ENCODE results near the gene CSKMT.
"Not testable (repeated sequence)": the region's sequence is repeated elsewhere in the genome, so short reads cannot be mapped to it uniquely, and the experiment has no call there.

Gene CSKMT

GRCh38 chr11:62656796-62657429 is 8.2 kb upstream of the CSKMT start:
- DNase-seq = no peak

DNA sequence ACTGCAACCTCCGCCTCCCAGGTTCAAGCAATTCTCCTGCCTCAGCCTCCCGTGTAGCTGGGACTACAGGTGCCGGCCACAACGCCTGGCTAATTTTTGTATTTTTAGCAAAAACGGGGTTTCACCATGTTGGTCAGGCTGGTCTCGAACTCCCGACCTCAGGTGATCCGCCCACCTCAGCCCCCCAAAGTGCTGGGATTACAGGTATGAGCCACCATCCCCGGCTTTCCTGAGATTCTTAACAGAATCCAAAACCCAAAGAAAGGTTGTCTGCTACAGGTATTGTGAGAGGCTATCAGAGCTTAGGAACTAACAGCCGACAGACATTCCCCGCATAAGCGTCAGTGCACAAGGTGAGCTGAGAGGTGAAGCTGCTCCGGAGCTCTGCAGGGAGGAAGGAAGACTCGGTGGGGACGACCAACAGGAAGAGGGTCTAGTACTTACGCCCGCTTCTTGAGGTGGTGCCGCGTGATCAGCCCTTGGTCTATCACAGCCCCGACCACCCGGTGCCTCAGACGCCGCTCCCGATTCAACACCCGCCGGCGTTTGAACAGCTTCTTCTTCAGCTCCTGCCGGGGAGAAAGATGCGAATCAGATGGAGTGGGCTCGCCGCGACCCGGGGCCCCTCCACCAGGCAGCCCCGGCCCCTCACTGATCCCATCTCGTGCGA is 572 bp upstream of the CSKMT start:
- DNase-seq = no peak

- DNase-seq = peak; percentile 66
These were observed 617 bp downstream of the CSKMT start for GRCh38 chr11:62665599-62666258.

DNA sequence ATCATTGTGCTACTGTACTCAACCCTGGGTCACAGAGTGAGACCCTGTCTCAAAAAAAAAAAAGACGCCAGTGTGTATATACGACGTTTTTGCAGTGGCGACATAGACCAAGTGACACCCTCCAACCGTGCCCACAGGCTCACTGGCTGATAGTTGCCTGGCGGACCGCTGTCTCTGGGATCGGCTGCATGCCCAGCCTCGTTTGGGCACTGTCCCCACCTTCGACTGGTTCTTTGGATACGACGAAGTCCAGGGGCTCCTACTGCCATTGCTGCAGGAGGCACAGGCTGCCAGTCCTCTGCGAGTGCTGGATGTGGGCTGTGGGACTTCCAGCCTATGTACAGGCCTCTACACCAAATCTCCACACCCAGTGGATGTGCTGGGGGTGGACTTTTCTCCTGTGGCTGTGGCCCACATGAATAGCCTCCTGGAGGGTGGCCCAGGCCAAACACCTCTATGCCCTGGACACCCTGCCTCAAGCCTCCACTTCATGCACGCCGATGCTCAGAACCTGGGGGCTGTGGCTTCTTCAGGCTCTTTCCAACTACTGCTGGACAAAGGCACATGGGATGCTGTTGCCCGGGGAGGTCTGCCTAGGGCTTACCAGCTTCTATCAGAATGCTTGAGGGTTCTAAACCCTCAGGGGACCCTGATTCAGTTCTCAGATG is 1.3 kb downstream of the CSKMT start:
- no peak for DNase-seq

- no peak for DNase-seq
These were observed 2.3 kb downstream of the CSKMT start for GRCh38 chr11:62667460-62667859.

DNA sequence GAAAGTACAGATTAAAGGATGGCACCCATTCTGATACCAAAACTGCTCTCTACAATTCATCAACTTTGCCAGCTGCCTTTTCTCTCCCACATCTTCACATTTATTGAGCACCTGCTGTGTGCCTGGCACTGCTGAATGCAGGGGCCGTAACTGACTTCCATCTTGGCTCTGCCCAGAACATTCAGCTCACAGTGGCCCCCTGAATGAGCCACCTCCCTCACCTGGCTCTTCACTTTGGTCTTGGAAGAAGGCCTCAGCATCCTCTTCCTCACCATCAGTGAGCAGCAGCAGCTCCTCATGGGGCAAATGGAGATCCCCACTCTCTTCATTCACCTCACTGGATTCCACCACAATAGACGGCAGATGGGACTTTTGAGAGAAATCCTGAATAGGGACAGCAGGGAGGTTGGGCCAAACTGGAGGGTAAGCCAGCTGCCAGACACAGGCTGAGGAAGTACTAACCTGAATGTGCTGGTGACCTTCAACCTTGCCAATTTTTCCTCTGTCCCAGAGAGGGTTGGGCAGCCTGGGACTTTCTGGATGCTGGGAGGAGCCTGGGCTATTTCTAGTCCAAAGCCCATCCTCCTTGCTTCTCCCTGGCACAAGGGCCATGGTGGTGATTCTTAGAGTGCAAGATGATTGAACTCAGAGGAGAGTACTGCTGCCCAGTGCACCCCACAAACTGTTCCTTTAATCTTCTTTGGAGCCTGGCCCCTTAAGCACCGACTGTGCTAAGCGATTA is 4.5 kb downstream of the CSKMT start:
- no peak for DNase-seq

- no peak for DNase-seq
These were observed 6.1 kb downstream of the CSKMT start for GRCh38 chr11:62671236-62671607.

- DNase-seq = peak; percentile 84
These were observed 6.7 kb downstream of the CSKMT start, which contains the start of the genes LBHD1 and UQCC3 for GRCh38 chr11:62671608-62672389. Gene LBHD1 (minus strand): TSS chr11:62672267. CDS start chr11:62670031, 2,236 bp downstream. Gene UQCC3 (plus strand): TSS chr11:62671673. CDS start chr11:62671746, 73 bp downstream.

DNA sequence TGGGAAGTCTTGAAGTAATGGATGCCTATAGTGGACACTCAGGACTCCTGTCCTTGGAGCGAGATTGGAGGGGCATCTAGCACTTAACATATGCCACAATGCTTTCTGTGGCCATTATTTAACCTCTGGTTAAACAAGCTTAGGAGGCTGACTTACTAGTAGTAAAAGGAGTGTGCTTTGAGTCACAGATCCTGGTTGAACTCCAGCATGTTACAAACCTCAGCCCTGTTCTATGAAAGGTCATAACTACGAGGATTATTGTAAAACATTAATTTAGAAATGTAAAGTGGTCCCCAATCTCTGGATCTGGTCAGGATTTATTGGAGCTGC is 8.0 kb downstream of the CSKMT start:
- no peak for DNase-seq

DNA sequence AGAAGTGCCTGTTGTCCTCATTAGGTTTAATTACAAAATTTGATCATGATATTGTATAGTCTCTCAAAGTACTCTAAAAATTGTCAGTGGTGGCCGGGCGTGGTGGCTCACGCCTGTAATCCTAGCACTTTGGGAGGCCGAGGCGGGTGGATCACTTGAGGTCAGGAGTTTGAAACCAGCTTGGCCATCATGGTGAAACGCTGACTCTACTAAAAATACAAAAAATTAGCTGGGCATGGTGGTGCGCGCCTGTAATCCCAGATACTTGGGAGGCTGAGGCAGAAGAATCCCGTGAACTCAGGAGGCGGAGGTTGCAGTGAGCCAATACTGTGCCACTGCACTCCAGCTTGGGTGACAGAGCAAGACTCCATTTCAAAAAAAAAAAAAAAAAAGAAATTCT is 10.3 kb downstream of the CSKMT start:
- not testable (repeated sequence) for DNase-seq

- DNase-seq = no peak
These were observed 11.6 kb downstream of the CSKMT start for GRCh38 chr11:62676698-62677097.

GRCh38 chr11:62677156-62677555 is 12.0 kb downstream of the CSKMT start:
- no peak for DNase-seq

- DNase-seq = no peak
These were observed 12.6 kb downstream of the CSKMT start for GRCh38 chr11:62677714-62678113.

- DNase-seq = no peak
These were observed 13.3 kb downstream of the CSKMT start for GRCh38 chr11:62678433-62678769.

DNA sequence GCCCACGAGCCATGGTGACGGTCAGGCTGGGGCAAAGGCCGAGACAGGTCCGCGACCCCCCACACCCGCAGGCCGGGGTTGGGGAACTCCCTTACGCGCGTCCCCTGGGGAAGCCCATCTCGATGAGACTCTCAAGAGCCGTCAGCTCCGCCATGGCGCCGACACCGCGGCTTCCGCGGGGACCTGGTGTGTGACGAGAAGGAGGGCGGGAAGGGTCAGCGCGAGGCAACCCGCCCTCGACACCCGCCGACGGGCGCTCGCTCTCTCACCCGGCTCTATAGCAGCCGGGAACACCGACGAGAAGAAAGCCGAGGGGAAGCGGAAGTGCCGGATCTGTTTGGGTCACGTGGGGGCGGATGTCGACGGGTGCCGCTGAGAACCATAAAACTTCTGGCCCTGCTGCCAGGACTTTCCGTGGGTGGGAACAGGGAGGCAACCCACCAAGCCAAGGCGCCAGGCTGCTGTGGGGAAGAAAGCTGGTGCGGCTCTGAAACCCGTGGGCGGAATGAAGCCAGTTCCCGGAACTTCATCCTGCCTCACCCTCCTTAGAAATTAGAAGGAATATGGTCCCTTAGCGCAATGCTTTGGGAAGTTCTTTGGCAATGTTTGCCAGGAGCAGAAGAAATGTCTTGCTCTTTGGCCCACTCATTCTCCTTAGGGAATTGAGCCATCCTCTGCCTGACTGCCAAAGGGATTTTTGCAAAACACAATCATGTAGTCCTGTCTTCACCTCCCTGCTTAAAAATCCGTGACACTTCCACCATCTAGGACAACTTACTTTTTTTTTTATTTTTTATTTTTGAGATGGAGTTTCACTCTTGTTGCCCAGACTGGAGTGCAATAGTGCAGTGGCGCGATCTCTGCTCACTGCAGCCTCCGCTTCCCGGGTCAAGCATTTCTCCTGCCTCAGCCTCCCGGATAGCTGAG is 13.9 kb downstream of the CSKMT start, which contains the start of gene UBXN1:
UBXN1 (minus strand) TSS at position 304 of the 927 bp plus-strand sequence; CDS start at position 154, 150 bp downstream.
- DNase-seq = peak; percentile 89

DNA sequence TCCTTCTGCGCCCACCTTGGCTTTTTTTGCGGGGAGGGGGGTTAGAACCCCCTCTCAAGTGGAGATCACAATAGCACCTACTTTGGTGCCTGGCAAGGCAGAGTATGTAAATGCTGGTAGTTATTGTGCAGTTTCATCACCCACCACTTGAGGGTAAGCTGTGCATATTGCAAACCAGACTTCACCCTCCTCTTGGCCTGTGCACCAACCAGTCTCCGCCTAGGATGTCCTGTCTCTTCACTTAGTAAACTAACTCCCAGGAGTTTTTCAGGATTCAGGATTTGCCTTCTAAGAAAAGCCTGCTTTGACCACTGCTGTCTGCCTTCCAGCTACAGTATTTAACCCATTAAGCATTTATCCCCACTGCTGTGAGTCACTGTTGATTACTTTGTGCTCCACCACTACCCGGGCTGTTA is 15.7 kb downstream of the CSKMT start:
- no peak for DNase-seq

DNA sequence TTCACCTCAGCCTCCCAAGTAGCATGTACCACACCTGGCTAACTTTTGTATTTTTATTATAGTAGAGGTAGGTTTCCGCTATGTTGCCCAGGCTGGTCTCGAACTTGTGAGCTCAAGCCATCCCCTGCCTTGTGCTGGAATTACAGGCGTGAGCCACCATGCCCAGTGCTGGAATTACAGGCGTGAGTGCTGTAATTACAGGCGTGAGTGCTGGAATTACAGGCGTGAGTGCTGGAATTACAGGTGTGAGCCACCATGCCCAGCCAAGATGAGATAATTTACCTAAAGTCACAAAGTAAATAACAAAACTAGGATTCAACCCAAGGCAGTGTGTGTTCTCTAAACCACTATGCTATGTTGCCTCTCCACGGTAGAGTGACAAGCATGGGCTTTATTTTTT is 17.4 kb downstream of the CSKMT start:
- no peak for DNase-seq

- DNase-seq = no peak
These were observed 22.6 kb downstream of the CSKMT start for GRCh38 chr11:62687508-62688396.

DNA sequence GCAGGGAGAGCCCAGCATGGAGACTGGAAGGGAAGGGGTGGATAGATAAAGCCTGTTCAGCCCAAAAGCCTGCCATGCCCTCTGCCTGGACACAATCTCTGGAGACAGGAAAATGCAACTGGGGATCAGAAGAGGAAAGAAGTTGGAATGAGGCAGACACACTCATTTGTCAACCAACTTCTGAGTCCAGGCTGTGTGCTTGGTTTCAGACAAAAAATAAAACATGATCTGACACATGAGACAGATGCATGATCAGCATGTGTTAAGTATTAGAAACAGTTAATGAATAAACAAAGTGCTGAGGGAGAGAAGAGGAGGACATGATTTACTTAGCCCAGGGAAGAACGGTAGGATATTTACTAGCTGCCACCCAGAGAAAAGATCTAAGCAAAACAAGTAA is 23.4 kb downstream of the CSKMT start:
- no peak for DNase-seq

All from midbrain (tissue), 1 donor.